Right hindlimb (tissue), 1 donor: Measurements from ENCODE around the gene S100A4.
"Not testable (repeated sequence)": the region's sequence is repeated elsewhere in the genome, so short reads cannot be mapped to it uniquely, and the experiment has no call there.

Experiments
- DNase-seq: peaks from one replicate; pipeline ENCODE4 v3.0.0-alpha.2; 2018

S100A4 gene

DNA sequence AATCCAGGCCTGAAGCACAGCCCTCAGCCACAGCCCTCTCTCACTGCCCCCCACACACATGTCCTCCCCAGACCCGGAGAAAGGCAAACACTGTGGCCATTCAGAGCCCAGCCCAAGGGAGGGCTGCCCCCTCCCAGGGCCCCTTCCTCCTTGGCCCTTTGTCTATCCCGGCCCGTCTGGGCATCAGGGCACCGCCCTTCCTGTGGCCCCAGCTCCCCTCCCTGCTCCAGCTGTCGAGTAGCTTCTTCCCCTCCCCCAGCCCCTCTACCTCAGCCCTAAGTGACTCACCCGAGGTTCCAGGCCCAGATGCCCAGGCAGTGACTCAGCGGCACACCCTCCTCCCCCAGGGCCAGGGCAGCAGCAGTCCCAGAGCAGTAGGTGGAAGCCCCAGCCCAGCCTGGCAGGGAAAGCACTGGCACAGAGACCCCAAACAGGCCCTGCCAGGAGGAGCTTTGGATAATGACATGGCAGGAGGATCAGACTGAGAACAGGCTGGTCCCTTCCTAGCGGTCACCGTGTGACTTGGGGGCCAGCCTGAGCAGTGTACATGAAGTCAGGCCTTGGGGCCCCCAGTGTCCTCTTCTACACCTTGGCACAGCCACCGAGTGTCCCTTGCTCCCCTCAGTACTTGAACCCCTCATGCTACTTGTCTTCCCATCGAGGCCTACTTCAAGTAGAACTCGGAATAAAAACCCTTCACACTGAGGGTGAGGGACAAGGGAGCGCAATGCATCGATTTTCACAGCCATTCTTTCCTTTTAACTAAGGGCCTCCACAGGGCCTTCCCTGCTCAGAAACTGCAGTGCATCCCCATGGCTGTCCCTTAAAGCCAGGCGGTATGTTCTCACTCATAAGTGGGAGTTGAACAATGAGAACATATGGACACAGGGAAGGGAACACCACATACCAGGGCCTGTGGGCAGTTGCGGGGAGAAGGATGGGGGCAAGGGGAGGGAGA is 21.1 kb upstream of the S100A4 start:
- DNase-seq: peak; percentile 93

DNA sequence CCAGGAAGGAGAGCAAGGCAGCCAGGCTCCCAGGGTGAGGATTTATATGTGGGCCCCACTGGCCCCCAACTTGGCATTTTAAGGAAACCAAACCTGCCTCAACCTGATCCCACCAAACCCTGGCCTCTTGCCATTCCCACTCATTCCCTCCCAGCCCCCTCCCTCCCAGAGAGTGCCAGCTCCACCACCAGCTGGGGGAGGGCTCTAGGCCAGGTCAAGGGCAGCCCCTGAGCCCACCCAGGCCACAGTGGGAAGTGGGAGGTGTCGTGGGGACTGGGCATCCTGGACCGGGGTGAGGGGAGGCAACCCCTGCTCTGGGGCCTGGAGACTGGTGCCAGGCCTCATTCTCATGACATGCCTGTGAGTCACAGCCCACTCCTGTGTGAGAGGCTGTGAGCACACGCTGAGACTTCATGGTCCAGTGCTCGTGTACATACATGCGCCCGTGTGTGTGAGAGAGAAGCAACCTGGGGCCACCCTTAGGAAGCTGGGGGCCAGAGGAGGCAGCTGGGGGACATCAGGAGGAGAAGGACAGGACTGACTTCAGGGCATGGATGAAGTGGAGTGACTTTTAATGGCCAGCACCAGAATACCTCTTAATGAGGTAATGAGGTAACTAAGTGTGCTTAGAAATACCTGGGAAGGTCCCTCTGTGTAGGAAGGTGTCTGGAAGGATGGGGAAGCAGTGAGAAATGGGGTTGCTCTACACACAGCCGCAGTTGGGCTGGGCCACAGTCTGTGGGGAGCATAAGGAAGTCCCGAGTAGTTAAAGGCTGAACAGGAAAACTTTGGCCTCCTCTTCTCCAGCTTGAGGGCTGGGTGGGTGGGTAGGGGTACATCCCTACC is 20.1 kb upstream of the S100A4 start, which contains the start of gene S100A2:
Gene S100A2, minus strand, starts transcription at position 316 of the 846 bp plus-strand sequence. CDS start 1,967 bp downstream, outside the sequence.
- peak; percentile 53 for DNase-seq

DNA sequence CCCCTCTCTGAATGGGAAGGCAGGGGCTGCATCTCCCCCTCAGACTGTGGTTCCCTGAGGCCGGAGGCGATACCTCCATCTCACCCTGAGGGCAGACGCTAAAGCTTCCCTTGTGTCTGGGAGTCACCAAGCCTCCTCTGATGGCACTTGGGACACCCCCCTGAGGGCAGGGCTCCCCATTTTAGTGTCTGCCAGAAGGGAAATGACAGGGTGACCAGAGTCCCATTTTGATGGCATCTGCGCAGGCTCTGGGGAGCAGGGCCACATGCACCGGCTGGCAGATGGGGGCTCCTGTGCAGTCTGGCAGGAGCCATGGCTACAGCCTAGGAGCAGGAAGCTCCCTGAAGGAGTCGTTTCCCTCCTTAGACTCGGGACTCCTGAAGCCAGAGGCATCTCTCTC is 18.4 kb upstream of the S100A4 start:
- no peak for DNase-seq

DNA sequence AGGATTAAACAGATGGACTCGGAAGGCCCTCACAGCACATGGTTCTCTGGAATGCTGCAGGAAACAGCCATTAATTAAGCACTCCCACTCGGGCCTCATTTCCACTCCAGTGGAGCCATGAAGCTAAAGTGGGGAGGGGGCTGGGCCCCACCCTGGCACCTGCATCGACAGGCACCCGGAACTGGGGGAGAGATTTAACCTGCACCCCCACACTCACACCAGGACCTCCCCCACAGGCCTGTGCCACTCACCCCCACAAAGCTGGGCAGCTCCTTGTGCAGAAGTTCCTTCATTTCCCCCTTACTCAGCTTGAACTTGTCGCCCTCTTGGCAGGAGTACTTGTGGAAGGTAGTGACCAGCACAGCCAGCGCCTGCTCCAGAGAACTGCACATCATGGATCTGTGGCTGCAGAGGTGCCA is 17.9 kb upstream of the S100A4 start:
- no peak for DNase-seq

DNA sequence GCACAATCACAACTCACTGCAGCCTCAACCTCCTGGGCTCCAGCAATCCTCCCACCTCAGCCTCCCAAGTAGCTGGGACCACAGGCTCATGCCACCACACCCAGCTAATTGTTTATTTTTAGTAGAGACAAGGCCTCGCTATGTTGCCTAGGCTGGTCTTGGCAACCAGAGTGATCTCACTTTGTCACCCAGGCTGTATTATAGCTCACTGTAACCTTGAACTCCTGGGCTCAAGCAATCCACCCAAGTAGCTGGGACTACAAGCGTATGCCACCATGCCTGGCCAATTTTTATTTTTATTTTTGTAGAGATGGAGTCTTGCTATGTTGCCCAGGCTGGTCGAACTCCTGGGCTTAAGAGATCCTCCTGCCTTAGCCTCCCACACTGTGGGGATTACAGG is 16.4 kb upstream of the S100A4 start:
- not testable (repeated sequence) for DNase-seq

DNA sequence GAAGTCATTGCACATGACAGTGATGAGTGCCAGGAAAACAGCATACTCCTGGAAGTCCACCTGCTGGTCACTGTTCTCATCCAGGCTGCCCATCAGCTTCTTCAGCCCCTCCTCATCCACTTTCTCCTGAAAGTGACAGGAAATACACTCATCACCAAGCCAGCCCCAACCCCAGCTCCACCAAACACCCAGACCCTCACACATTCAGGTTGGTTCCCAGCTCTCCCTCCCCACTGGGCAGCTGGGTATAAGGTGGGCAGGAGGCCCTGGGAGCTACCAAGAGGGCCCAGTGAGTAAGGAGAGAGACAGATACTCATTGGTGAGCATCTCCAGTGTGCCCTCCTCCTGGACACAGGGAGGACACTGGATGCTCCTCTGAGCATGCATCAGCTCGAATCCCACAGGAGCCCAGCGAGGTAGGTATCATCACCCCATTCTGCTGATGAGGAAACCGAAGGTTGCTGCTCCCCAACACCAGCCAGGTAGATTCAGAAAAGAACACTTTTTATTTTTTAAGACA is 15.9 kb upstream of the S100A4 start:
- DNase-seq: no peak

DNA sequence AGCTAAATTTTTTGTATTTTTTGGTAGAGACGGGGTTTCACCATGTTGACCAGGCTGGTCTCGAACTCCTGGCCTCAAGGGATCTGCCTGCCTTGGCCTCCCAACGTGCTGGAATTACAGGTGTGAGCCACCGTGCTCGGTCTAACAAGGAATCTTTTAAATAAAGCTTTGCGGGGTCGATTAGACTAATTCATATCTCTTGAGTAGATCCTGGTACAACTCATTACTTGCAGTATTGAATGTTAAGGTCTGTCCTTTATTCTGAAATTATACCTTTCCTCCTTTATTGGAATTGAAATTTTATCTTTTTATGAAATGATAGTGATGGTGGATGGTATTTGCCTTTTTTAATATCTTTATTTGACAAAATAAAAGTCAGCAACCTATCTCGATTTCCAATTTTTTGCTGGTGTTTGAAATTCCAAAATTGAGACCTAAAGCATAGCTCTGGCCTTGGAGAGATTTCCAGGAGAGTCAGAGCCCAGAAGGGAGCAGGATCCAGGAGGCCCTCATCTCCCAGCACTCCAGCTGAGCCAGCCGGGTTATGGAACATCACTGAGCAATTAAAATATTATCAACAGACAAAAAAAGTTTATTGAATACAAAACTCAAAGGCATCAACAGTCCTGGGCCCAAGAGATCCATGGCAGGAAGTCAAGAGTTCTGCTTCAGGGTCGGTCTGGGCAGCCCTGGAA is 15.3 kb upstream of the S100A4 start:
- no peak for DNase-seq

DNA sequence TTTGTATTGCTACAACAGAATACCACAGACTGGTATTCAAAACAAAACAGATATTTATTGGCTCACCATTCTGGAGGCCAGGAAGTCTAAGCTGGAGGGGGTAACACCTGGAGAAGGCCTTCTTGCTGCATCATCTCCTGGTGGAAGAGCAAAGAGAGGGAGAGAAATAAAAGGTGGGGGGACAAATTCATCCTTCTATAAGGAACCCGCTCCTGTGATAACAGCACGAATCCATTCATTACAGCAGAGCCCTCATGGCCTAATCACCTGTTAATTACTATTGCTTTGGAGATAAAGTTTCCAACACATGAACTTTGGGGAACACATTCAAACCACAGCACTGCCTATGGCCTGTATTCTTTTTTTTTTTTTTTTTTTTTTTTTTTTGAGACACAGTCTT is 14.6 kb upstream of the S100A4 start:
- DNase-seq: no peak

DNA sequence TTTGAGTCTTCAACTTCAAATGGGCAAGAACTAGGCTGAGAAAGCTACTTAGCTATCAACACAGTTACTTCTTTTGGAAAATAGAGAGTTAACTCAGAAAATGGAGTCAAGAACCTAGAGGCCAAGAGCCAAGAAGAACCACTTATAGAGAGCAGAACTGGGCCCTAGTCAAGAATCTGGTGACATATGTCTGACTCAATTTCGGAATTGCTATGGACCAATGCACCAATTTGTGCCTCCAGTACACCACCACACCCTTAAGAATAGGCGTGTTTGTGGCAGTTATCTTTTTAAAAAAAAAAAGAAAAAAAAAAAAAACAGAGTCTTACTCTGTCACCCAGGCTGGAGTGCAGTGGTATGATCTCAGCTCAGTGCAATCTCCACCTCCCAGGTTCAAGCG is 12.3 kb upstream of the S100A4 start:
- no peak for DNase-seq

DNA sequence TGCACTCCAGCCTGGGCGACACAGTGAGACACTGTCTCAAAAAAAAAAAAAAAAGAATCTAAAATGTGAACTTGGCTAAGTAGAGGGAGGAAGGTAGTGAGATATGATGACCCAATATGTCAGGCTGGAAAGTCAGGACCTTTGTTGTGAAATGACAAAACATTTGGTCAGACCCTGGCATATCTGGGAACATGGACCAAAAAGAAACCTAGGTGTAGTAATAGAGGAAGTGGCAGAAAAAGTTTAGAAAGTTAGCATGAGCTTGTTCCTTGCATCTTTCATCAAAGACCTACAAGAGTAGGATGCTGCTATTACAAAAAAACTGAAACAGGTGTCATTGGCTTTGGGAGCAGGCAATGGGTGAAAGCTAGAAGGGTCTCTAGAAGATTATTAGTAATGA is 10.7 kb upstream of the S100A4 start:
- no peak for DNase-seq

DNA sequence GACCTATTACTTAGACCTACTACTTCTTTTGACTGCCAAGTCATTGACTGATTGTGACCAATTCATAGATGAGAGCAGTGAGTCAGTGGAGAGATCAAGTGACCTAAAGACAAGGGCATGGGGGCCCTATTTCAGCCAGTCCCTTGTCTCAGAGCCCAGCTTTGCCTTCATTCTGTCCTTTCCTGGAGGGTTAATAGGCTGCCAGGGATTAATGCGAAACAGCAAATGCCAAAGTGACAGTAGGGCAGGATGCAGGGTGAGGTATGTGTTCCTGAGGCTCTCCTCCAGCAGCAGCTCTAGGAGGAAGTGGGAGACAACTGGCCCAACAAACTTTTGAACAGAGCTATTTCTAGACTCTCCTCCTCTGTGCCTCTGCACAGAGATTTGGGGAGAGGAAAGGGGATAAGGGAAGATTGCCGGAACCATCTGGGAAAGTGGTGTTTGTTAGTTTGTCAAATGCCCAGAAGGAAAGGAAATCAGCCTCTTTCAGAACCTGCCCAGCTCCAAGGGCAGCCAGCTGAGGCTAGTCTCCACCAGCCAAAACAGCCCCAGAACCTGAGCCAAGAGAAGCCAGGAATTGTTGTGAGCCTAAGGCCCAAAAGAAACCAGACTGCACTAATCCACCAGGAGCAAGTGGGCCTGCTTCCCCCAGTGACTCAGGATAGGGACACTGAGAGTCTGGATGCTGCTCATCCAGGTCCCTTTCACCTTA is 8.4 kb upstream of the S100A4 start:
- peak; percentile 60 for DNase-seq

DNA sequence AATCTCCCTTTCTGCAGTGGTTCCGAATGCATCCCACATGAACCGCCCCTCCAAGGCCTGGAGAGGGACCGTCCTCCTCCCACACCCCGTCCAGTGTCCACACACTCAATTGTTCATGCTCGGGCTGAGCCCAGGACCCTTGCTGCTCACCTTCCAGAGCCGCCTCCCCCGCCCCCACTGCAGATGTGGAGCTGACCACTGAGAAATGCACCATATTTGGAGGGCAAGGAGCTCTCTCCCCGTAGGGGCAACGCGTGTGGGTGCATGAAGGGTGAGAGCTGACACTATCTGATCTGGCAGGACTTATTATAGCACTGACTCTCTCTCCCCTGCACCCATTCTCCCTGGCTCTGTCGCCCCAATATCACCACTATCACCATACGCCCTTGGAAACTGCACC is 7.5 kb upstream of the S100A4 start:
- DNase-seq: no peak

DNA sequence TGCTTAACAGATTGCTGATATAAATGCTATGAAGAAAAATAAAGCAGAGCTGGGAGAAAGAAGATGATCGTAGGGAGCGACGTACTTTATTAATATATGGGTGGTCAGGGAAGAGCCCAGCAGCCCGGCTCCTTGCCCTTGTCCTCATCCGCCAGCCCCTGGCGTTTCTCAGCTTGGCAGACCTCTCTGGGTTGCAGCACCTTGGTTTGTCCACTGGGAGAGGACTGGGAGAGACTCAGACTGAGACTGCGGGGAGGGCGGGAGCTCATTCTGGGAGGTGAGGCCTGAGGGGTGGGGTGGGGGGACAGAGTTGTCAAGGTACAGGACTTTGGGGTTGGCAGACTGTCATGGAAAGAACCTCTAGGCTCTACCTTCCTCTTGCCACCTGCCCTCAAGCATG is 6.7 kb upstream of the S100A4 start:
- DNase-seq: no peak

DNA sequence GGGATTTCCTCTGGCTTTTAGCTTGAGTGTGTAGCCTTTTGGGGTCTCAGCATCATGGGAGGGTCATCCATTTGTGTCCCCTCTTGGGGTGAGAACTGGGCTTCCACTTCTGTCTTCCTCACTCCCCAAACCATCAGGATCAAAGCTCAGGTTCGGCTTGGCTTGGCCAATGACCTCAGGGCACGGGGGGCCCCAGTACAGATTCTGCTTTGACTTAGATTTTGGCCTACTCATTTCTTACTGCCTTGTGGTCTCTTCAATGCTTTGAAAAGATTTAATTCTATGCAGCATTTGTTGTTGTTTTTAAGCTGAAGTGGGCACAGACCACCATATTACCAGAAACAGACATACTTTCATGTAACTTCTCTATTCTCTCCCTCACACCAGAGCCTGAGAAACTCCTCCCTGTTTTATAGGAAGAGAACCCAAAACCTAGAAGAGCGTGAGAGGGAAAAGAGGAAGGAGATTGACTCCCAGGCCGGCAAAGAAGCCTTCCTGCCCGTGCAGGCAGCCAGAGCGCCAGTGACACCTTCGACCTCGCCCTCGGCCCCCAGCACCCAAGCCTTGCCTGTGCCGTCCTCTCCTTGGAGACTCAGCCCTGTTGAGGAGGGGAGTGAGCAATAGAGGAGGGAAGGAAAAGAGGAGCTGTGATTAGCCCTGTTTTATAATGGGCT is 5.4 kb upstream of the S100A4 start:
- DNase-seq: no peak

DNA sequence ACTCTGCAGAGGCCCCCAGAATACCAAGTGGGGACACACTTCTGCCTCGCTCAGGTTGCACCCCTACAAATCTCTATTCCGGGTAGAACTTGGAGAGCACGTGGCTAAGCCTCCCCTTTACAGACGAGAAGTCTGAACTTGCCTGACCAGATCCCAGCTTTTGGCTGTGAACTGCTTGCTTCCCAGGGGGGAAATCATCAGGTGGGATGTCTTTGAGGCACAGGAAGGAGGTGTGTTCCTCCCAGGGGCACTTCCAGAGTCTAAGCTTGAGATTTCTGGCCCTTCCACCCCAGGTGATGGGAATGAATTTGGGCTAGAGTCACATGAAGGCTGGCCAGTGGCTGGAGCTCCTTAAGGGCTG is 4.8 kb upstream of the S100A4 start:
- no peak for DNase-seq

DNA sequence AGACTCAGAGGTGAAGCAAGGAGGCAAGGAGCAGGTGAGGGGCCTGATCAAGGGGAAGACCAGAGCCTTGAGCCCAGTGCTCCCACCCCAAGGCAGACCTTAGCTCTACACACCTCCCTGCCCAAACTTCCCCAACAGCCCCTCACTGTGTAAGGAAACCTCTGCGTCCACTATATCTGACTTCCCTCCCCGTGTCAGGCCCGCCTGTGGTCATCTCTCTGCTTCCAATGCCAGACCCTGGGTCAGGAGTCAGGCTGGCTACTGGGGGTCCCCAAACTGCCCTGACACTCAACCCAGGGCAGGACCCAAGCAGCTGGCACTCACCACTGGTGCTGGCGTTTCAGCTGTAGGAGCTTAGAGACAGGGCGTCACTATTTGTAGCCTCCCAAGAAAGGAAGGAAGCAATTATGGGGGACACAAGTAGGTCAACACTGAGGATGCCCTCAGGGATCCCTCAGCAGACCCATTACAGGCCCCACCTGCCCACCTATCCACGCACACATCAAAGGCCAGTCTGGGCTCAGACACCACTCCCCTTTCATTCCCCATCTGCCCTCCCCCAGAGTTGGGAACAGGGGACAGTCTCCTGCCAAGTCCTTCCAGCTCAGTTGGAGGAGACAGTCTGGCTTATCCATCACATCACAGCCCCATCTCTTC is 4.3 kb upstream of the S100A4 start:
- no peak for DNase-seq

DNA sequence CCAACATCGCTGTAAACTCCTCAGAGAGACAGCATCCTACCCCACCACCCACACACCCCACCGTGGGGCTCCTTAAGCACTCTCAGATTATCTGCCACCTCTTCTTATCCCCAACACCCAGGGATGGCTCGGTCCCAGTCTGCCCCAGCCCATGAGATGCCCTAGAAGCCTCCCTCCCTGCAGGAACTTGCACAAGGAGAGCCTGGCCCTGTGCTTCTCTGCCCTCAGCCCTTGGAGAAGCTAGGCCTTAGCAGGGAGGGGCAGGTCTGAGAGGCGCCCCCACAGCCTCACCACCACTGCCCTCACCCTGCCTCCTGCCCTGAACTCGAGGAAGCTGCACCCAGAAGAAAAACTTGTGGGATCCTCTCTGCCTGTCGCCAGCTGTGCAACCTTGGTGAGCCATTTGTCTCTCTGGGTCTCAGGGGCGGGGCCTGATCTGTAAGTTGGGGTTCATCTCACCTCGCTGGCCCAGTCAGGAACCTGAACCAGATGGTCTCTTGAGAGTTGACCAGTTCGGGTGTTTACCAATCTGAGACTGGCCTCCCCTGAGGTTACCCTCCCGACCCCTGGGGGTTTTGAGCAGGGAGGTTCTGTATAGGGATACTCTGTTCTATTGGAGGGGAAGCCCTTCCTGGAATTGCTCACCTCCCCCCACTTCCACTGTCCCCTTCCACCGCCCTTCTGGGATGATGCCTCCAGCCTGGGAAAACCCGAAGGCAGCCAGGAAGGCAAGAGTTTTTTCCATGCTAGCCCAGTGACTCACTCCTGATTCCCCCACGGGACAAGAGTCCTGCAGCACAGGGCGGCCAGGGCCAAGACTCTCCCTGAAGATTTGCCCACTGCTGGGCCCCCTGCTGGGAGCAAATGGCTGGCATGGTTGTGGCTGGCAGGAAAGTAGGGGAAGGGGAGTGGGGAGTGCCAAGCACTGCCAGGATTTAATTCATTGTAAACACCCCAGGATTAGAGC is 3.4 kb upstream of the S100A4 start, which contains the start of gene S100A3:
Gene S100A3, minus strand, starts transcription at position 537 of the 967 bp plus-strand sequence. CDS start 773 bp downstream, outside the sequence.
- peak; percentile 61 for DNase-seq

DNA sequence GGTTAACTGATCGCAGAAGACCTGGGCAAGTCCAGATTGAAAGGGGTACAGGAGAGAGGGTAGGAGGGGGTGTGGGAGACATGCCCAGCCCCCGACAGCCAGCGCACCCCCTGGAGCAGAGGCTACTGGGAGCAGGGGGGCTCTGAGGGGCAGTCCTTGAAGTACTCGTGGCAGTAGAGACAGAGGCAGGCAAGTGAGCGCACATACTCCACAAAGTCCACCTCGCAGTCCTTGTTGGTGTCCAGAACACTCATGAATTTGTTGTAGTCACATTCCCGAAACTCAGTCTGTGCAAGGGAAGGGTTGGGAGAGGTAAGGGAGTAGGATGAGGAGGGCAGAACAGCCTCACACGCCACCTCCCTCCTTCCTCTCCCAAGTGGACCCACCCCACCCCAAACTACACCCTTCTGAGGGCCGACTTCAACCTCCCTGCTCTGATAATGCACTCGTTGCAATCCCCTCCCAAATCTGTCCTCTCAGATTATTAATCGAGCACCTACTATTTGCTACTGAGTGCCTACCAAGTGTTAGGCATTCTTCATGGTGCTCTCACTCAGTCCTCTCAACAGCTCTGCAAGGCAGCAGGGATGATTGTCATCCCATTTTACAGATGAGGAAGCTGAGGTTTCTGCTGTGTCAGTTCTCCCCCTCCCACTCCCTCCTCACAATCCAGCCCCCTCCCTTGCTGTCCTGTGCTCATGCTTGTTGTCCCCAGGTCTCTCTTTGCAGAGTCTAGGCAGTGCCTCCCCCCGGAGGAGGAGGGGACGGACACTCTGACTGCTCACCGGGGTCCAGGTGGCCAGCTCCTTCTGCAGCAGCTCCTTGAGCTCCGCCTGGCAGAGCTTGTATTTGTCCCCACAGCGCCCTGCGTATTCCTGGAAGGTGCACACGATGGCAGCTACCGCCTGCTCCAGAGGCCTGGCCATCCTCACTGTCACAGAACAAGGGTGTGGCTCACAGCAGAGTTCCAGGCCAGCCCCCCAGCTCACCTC is 2.2 kb upstream of the S100A4 start:
- no peak for DNase-seq
